ENCODE results near the gene XPNPEP2. TPM values are rescaled to one million over a fixed set of nuclear protein-coding genes. Genes with fewer than 3 reads are reported as not detected.
A peak's percentile ranks its signal among the peaks of the same experiment; 100 is the strongest.

Gene XPNPEP2
- polyA plus RNA-seq, 3 donors: 0.19 TPM; not detected in 2

DNA sequence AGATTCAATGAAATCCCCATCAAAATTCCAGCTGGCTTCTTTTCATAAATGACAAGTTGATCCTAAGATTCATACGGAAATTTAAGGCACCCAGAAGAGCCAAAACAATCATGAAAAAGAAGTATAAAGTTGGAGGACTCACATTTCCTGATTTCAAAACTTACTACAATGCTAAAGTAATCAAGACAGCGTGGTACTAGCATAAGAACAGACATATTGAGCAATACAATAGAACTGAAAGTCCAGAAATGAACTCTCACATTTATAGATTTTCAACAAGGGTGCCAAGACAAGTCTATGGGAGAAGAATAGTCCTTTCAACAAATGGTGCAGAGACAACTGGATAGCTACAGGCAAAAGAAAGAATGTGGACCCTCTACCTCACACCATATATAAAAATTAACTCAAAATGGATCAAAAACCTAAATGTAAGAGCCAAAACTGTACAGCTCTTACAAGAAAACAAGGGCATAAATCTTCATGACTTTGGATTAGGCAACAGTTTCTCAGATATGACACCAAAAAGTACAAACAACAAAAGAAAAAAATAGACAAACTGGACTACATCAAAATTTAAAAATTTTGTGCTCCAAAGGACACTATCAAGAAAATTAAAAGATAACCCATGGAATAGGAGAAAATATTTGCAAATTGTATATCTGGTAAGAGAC lies 69.5 kb downstream of the XPNPEP2 start:
- Mint-ChIP-seq H3K9me3 (no peaks in the 10 kb centered on the region), H3K4me3 (peak overlapping the region in 1 of 2 donors; percentile 42), H3K4me1 (peaks cover 47% of the 10 kb centered on the region), H3K36me3 (peaks cover 3 to 10% of the 10 kb centered on the region in 2 donors), H3K27ac (peak overlapping the region; percentile 86 to 95 (median 92)), H3K27me3 (ENCODE audit: low read depth in 3 of 3) (peaks cover 0 to 9% (median 1%) of the 10 kb centered on the region in 3 donors)
- Histone ChIP-seq H3K4me1 (ENCODE audit: control insufficient read depth in 1 of 2, insufficient read depth in 2 of 2, low read length in 2 of 2) (peaks cover 39 to 42% of the 10 kb centered on the region in 2 donors), H3K27me3 (ENCODE audit: control insufficient read depth in 2 of 2, insufficient read depth in 2 of 2, low read length in 2 of 2) (no peaks in the 10 kb centered on the region), H3K9me3 (replicated peaks in 1 of 2; ENCODE audit: control insufficient read depth in 1 of 2, insufficient read depth in 1 of 2, low read length in 2 of 2) (no peaks in the 10 kb centered on the region), H2AFZ (ENCODE audit: insufficient read depth, low read depth, low read length, poor library complexity, severe bottlenecking) (no peak overlapping the region), H3K4me3 (replicated peaks in 1 of 3; ENCODE audit: low read depth in 2 of 3, low read length in 3 of 3) (peak overlapping the region in 1 of 3 experiments; percentile 32), H3K9ac (ENCODE audit: insufficient read depth, low read length, poor library complexity, severe bottlenecking) (peak overlapping the region; percentile 18), H3K4me2 (replicated peaks; ENCODE audit: extremely low read depth, low read length, poor library complexity, severe bottlenecking) (peak overlapping the region; percentile 49), H3K79me2 (ENCODE audit: insufficient read depth, low read length) (no peaks in the 10 kb centered on the region), H4K20me1 (ENCODE audit: insufficient read depth, low read length) (no peaks in the 10 kb centered on the region), H3K27ac (ENCODE audit: low read depth in 1 of 2, low read length in 2 of 2) (peak overlapping the region in 1 of 2 donors; percentile 82), H3K36me3 (replicated peaks in 1 of 2; ENCODE audit: control insufficient read depth in 1 of 2, insufficient read depth in 2 of 2, low read length in 2 of 2) (no peaks in the 10 kb centered on the region)
- TF ChIP-seq CTCF (IDR thresholded peaks at IDR 0.05): no peak
- WGBS (ENCODE audit: insufficient coverage): no CpG with 5 or more reads among the region's 2 CpGs
- intact Hi-C loops (cut with micrococcal nuclease): loop anchor here in 1 of 2 donors (5.0 kb wide), 1 partner anchor 51 kb away; no protein-coding TSS in a partner anchor
- DNase-seq: peak in 2 of 3 donors; percentile 52 to 68

- H3K36me3 Mint-ChIP-seq: peaks cover 3 to 10% of the 10 kb centered on the region in 2 donors
- Histone ChIP-seq H3K9ac (ENCODE audit: insufficient read depth, low read length, poor library complexity, severe bottlenecking) (no peak overlapping the region), H3K79me2 (ENCODE audit: insufficient read depth, low read length) (no peaks in the 10 kb centered on the region), H3K9me3 (replicated peaks in 1 of 2; ENCODE audit: control insufficient read depth in 1 of 2, insufficient read depth in 1 of 2, low read length in 2 of 2) (no peaks in the 10 kb centered on the region), H3K27me3 (ENCODE audit: control insufficient read depth in 2 of 2, insufficient read depth in 2 of 2, low read length in 2 of 2) (no peaks in the 10 kb centered on the region), H3K27ac (ENCODE audit: low read depth in 1 of 2, low read length in 2 of 2) (peak overlapping the region; percentile 46 to 82), H3K36me3 (replicated peaks in 1 of 2; ENCODE audit: control insufficient read depth in 1 of 2, insufficient read depth in 2 of 2, low read length in 2 of 2) (no peaks in the 10 kb centered on the region), H3K4me2 (replicated peaks; ENCODE audit: extremely low read depth, low read length, poor library complexity, severe bottlenecking) (peak overlapping the region; percentile 20), H2AFZ (ENCODE audit: insufficient read depth, low read depth, low read length, poor library complexity, severe bottlenecking) (no peak overlapping the region), H4K20me1 (ENCODE audit: insufficient read depth, low read length) (no peaks in the 10 kb centered on the region), H3K4me1 (ENCODE audit: control insufficient read depth in 1 of 2, insufficient read depth in 2 of 2, low read length in 2 of 2) (peaks cover 47 to 50% of the 10 kb centered on the region in 2 donors), H3K4me3 (replicated peaks in 1 of 3; ENCODE audit: low read depth in 2 of 3, low read length in 3 of 3) (peak overlapping the region in 1 of 3 experiments; percentile 32)
- peak; percentile 48 to 72 (median 60) for DNase-seq
- peak overlapping the region in 1 of 2 donors; percentile 35 for H3K4me3 Mint-ChIP-seq
- intact Hi-C loops (cut with micrococcal nuclease): loop anchor here in 1 of 2 donors (5.0 kb wide), 1 partner anchor 52 kb away; no protein-coding TSS in a partner anchor
- no peaks in the 10 kb centered on the region for H3K9me3 Mint-ChIP-seq
- peaks cover 52% of the 10 kb centered on the region for H3K4me1 Mint-ChIP-seq
- peak overlapping the region; percentile 86 to 95 (median 92) for H3K27ac Mint-ChIP-seq
- no peak for TF ChIP-seq CTCF (IDR thresholded peaks at IDR 0.05)
- WGBS (ENCODE audit: insufficient coverage): no CpG with 5 or more reads among the region's 7 CpGs
- H3K27me3 Mint-ChIP-seq (ENCODE audit: low read depth in 3 of 3): peaks cover 0 to 9% (median 0%) of the 10 kb centered on the region in 3 donors
Observed at GRCh38 chrX:129808829-129809796, 70.3 kb downstream of the XPNPEP2 start.
